Inferior parietal cortex (tissue), 1 donor: Measurements from ENCODE around the gene RNF186.
"Not testable (repeated sequence)": the region's sequence is repeated elsewhere in the genome, so short reads cannot be mapped to it uniquely, and the experiment has no call there.

ENCODE experiments used
- DNase-seq: peaks from one replicate; pipeline ENCODE4 v3.0.0-alpha.2; 2016; ENCODE audit errors: extremely low spot score

RNF186 gene

GRCh38 chr1:19824541-19824940 is 9.5 kb upstream of the RNF186 start:
- DNase-seq: no peak

DNA sequence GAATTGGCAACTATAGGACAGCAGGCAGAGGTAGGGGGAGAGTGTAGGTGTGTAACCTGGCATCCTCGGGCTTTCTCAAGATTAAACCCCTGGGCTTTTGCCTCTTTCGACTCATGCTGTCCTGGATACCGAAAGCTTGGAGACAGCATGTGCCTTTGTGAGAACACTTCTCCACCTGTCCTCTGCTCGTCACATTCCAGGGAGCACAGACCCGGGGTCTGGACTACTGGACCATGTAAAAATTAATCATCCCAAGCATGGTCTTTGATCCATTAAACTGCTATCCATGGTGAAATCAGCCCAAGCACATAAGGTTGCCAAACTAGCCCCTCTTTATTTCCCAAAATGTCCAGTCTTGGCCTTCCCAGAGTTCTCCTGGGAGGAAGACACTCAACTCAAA is 9.0 kb upstream of the RNF186 start:
- DNase-seq: no peak

DNA sequence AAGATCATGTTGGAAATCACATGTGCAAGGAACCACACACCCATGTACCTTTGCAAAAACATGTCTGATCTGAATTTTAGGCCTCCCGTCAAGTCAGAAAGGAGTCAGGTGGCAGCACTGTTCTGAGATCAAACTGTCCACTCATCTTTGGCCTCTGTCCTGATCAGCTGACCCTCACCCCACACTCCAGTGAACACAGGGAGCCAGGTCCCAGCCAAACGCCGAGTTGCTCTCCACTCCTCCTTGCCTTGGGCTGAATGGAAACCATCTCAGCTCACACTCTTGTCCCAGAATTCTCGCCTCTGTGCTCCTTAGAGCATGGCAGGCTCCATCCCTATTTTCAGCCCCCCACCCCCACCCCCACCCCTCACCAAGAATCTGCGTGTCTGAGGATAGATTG is 4.6 kb upstream of the RNF186 start:
- DNase-seq: no peak

DNA sequence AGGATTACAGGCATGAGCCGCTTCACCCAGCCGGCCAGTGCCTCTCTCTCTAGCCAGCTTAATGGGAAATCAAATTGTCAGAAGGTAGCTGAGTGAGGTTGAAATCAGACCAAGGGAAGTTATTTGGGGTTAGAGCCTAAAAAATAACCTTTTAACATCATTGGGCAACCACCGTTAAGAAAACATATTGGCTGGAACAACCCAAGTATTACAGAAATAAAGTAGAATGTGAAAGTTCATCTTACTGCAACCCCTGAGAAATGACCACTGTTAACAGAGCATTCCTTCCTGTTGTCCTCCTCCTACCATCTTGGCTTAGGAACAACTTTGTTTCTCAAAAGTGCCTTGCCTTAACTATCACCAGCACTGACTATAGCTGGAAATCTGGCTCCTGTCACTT is 3.2 kb upstream of the RNF186 start:
- no peak for DNase-seq

GRCh38 chr1:19817160-19817559 is 2.1 kb upstream of the RNF186 start:
- no peak for DNase-seq

- DNase-seq: not testable (repeated sequence)
Measured at GRCh38 chr1:19816737-19817086, 1.6 kb upstream of the RNF186 start.

GRCh38 chr1:19815801-19816736 is 986 bp upstream of the RNF186 start:
- DNase-seq: no peak

DNA sequence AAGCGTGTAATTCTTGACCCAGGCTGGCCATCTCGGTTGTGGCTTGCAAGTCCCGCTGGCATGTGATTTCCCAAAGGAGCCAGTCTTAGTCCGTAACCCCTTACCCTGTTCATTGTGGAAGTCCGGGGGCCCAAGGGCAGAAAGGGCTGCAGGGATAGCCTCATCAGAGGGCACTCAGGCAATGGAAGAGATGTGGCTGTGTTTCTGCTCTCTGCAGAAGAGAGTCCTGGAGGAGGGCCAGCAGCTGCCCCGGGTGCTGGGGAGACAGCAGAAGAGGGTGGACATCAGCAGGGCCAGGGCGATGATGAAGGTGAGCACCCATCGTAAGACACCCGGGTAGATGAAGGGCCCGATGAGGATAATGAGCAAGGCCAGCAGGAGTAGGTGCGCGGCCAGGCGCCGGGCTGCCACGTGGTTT is 830 bp downstream of the RNF186 start:
- no peak for DNase-seq

DNA sequence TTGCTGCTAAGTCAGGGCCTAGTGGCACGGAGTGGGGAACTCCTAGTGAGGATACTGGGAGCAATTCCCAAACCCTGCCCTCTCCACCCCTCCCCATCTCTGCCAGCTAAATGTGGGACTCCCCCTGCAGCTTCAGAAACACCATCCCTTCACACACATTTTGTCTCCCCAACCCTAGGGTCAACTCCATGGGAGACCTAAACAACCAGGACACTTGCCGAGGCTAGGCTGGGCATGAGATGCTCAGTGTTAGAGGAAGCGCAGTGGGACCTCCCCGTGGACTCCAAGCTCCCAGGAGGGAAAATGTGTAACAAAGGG is 1.5 kb downstream of the RNF186 start:
- DNase-seq: no peak

DNA sequence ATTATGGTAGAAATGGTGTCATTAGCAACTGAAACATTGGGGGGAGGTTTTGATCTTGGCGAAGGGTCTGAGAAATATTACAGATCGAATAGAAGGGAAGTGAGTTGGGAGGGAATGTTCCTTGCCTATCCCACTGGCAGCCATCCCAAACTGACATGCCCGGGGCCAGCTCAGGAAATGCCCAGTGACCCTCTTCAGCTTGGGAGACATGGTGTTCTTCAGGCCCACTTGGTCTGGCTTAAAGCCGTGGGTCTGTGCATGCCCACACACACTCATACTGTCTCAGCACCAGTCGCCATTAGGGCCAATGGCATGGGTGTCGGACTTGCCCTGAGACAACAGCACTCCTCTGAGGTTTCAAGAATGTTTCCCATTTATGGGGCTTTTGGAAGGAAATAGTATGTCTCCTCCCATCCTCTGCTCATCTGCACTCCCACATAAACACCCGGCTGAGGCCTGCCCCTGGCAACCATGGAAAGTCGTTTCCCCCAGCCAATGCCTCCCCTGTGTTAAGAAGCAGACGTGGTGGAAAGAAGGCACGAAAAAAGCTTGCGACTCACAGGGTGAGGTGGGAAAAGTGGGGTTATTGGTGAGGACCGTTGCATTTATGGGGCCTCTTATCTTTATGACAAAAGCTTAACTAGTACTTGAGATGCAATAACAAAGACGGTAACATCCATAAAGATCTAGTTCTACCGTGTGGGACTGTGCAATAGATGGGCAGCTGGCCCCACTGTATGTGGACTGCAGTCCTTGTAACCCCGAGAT is 2.0 kb downstream of the RNF186 start:
- DNase-seq: no peak

- no peak for DNase-seq
Measured at GRCh38 chr1:19811206-19811851, 3.8 kb downstream of the RNF186 start.

DNA sequence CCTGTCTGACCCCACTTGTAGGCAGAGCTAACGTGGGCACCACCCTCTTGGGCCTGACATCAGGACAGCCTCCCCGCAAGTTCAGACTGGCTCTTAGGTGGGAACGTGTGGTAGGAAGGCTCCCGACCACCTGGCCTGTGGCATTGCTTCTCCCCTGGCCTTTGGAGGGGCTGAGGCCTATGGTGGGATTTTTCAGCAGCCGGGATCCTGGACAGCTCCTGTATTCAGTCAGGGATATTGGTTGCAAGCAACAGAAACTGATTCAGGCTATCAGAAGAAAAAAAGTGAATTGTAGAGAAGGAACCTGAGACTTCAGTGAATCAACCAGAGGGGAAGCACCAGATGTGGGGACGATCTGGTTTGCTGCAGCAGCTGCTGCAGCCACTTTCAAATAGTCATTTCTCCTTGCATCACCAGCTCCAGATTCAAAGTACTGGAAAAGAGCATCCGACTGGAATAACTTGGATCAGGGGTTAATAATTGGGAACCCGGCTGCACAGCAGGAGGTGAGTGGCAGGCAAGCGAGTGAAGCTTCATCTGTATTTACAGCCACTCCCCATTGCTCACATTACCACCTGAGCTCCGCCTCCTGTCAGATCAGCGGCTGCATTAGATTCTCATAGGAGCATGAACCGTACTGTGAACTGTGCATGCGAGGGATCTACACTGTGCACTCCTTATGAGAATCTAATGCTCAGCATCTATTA is 5.9 kb downstream of the RNF186 start:
- no peak for DNase-seq

DNA sequence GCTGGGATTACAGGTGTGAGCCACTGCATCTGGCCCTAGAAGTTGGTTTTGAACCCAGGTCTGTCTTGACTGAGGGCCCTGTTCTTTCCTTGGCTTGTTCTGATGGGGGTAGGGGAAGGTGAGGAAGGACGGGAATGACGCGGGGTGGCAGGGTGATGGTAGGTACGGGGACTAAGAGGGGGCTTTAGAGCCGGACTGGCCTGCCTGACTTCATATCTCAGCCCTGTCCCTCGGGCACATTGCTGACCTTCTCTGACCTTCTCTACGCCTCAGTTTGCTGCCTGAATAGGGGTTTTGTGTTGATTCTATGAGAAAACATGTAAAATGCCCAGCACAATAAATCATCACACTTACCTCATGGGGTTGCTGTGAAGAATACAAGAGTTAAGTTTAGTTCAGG is 6.7 kb downstream of the RNF186 start:
- no peak for DNase-seq

DNA sequence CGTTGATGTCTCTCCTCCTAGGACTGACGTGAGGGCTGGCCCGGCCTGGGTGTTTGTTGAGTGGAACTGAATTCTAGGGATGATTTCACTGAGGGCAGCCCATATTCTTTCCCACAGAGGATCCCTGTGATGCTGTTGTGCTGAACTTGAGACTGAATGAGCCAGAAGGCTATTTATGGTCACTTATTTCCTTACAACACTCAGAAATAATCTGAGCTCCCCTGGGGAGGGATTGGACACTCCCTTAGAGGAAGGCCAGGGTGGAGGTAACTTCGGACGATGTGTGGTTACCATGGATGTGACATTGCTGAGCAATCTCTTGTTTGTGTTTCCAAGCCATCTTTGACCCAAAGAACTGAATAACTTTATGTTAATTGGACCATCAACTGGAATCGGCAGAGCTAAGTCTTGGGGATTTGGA is 10.2 kb downstream of the RNF186 start:
- DNase-seq: no peak

DNA sequence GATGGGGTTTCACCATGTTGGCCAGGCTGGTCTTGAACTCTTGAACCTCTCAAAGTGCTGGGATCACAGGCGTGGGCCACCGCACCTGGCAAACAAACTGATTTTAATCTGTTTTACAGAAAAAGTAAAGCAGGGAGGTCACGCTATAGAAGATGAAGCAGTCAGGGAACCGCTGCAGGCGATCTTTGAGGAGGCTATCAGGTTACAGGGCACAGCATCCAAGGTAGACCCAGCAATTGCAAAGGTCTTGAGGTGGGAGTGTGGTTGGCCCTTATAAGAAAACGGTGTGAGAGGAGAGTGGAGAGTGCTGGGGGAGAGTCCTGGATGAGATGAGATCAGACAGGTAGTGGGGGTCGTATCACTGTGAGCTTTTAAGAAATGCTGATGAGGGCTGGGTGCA is 12.8 kb downstream of the RNF186 start:
- DNase-seq: no peak

DNA sequence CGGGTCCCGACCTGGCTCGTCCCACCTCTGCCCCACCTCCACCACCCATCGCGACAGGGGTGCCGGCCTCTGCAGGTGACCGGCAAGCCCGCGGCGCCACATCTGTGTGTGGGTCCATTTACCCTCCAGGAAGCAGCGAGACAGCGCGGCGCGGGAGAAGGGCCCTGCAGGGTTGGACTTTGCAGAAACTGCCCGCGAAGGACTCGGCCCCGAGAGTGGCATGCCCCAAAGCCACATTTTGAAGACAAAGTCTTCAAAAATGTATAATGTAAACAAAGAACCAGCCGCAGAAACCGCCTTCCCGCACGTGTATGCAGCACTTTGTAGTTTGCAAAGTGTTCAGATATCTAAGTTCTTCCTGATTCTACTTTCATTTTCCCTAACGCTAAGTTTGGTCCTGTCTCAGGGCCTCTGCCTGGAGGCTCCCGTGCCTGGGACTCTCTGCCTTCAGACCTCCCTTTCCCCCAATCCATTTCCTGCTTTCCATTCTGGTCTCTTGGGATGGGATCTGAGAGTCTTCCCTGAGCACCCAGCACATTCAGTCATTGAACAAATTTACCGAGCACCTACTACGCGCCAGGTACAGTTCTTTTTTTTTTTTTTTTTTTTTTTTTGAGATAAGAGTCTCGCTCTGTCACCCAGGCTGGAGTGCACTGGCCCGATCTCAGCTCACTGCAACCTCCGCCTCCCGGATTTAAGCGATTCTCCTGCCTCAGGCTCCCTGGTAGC is 14.8 kb downstream of the RNF186 start:
- peak; percentile 4 for DNase-seq

GRCh38 chr1:19799230-19800075 is 15.6 kb downstream of the RNF186 start, which contains the start of gene TMCO4:
Gene TMCO4, minus strand, starts transcription at chr1:19799916. Its CDS starts 19,158 bp downstream, at chr1:19780758.
- DNase-seq: no peak

DNA sequence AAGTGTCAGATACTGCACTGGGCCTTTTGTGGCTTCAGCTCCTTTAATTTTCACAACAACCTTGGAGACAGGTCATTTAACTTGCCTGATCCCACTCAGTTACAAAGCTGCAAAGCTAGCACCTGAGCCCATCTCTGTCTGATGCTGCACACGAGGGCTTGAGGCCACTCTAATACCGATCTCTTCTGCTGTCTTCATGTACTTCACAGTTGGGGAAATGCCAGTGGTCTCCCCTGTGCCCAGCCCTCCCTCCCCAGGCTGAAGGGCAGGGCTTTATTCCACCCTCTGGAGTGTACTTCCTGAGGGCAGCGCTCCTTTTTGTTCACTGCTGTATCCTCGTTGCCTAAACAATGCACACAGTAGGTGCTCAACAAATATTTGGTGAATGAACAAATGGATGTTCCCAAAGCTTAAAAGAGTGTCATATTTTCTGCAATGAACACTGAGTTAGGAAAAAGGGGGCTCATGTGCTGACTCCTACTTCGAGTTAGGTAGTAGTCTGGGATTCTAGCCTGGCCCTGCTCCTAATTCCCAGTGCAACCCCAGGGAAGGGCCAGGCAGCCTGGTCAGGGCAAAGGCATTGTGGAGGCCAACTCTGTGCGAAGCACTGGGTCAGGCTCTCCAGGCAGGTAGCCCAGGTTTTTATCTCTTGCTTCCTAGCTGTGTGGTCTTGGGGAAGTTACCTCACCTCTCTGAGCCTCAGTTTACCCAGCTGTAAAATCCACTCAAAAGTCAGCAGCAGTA is 16.4 kb downstream of the RNF186 start:
- no peak for DNase-seq

DNA sequence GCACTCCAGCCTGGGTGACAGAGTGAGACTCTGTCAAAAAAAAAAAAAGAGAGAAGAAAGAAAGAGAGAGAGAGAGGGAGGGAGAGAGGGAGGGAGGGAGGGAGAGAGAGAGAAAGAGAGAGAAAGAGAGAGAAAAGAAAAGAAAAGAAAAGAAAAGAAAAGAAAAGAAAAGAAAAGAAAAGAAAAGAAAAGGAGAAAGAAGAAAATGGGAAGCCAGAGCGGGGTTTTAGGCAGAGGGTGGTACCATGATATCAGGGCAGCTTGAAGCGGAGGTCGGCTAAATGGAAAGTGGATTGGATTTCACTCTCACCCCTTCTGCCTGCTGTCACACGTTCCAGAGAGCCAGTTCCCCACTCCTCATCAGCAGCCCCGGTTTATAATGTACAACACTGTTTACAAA is 17.3 kb downstream of the RNF186 start:
- DNase-seq: no peak

- DNase-seq: no peak
Measured at GRCh38 chr1:19794583-19794982, 20.5 kb downstream of the RNF186 start.
